GM21423 (cell line): ENCODE measurements around the gene SLC38A8.

Experiments
- ATAC-seq: cut with Tn5 transposase; IDR thresholded peaks from one replicate; pipeline ENCODE4 v1.9.1; 2021; ENCODE audit warnings: mild to moderate bottlenecking, moderate library complexity; ENCODE audit not compliant: unreplicated experiment

SLC38A8 gene

GRCh38 chr16:84068783-84069462 lies 26.3 kb upstream of the SLC38A8 start:
- ATAC-seq, result no peak

- ATAC-seq, result no peak
These were observed 25.4 kb upstream of the SLC38A8 start for GRCh38 chr16:84068041-84068440.

- ATAC-seq, result no peak
These were observed 25.0 kb upstream of the SLC38A8 start for GRCh38 chr16:84067640-84068039.

GRCh38 chr16:84065536-84066132 lies 23.0 kb upstream of the SLC38A8 start:
- ATAC-seq, result no peak

GRCh38 chr16:84063980-84064379 lies 21.4 kb upstream of the SLC38A8 start:
- no peak for ATAC-seq

GRCh38 chr16:84062734-84063640 lies 20.4 kb upstream of the SLC38A8 start:
- ATAC-seq, result no peak

- ATAC-seq, result no peak
These were observed 18.7 kb upstream of the SLC38A8 start for GRCh38 chr16:84061236-84061819.

GRCh38 chr16:84059946-84060901 lies 17.6 kb upstream of the SLC38A8 start:
- ATAC-seq, result no peak

GRCh38 chr16:84059111-84059510 lies 16.5 kb upstream of the SLC38A8 start:
- ATAC-seq, result no peak

GRCh38 chr16:84058664-84059063 lies 16.1 kb upstream of the SLC38A8 start:
- no peak for ATAC-seq

- no peak for ATAC-seq
These were observed 15.6 kb upstream of the SLC38A8 start for GRCh38 chr16:84058211-84058610.

- ATAC-seq, result no peak
These were observed 14.3 kb upstream of the SLC38A8 start for GRCh38 chr16:84056933-84057332.

- no peak for ATAC-seq
These were observed 13.4 kb upstream of the SLC38A8 start for GRCh38 chr16:84055801-84056634.

- no peak for ATAC-seq
These were observed 12.8 kb upstream of the SLC38A8 start for GRCh38 chr16:84055366-84055765.

GRCh38 chr16:84054916-84055315 lies 12.3 kb upstream of the SLC38A8 start:
- ATAC-seq, result no peak

GRCh38 chr16:84054271-84054670 lies 11.7 kb upstream of the SLC38A8 start:
- ATAC-seq, result no peak

- ATAC-seq, result no peak
These were observed 10.6 kb upstream of the SLC38A8 start for GRCh38 chr16:84053237-84053636.

GRCh38 chr16:84052071-84052622 lies 9.6 kb upstream of the SLC38A8 start:
- no peak for ATAC-seq

GRCh38 chr16:84050316-84050715 lies 7.7 kb upstream of the SLC38A8 start:
- ATAC-seq, result no peak
